ENCODE data around the gene UBE2J2.

DNA sequence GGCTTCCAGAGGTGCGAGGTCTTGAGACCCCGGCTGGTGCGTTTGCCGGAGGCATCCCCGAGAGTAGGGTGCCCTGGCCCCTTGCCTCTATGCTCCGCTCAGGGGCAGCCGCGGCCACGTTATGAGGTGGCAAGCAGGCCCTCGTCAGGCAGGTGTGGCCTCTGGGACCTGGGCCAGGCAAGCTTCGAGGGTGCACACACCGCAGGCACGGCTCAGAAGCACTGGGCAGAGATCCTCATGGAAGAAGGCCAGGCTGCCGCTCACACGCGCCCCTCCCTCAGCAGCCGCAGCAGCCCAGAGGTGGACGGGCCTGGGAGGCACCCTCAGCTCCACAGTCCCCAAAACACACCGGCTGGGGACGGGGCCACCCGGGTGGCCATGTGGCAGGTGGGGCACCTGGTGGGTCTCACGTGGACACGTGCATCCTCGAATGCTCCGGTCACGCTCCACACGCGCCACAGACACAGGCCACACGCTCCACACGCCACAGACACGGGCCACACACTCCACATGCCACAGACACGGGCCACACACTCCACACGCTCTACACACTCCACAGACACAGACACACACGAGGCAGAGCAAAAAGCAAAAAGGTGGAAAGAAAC, 48.3 kb downstream of the UBE2J2 start:
- TF ChIP-seq POLR2A (IDR thresholded peaks at IDR 0.05; ENCODE audit: low read depth, low read length) = no peak
- no peak for TF ChIP-seq POLR2AphosphoS5 (IDR thresholded peaks at IDR 0.05; ENCODE audit: low read depth, low read length)
- no peak for TF ChIP-seq TAF1 (IDR thresholded peaks at IDR 0.05; ENCODE audit: borderline replicate concordance, low read depth, low read length)
